Globus pallidus (tissue), 1 donor: ENCODE measurements around the gene ADAMTS19.

Source experiments
- DNase-seq: peaks from one replicate; pipeline ENCODE4 v3.0.0-alpha.2; 2015; ENCODE audit warnings: low spot score

ADAMTS19 gene

GRCh38 chr5:129770024-129770820 lies 310.1 kb downstream of the ADAMTS19 start:
- no peak for DNase-seq

- peak; percentile 69 for DNase-seq
These were observed 311.1 kb downstream of the ADAMTS19 start for GRCh38 chr5:129771058-129771838.

GRCh38 chr5:129773376-129773775 lies 313.3 kb downstream of the ADAMTS19 start:
- DNase-seq: no peak

- DNase-seq: no peak
These were observed 321.5 kb downstream of the ADAMTS19 start for GRCh38 chr5:129781594-129781993.
